Colonic mucosa (tissue), 4 donors: ENCODE data around the gene SP3. TPM values are rescaled to one million over a fixed set of nuclear protein-coding genes. Genes with fewer than 3 reads are reported as not detected.

Source experiments
- DNase-seq: peaks from one replicate; pipeline ENCODE4 v3.0.0-alpha.2; 2020
- H3K27ac ChIP-seq: fragments of 200-600 bp; one replicate; pipeline ENCODE4 v1.8.0; 2021
- H3K27me3 ChIP-seq: fragments of 200-600 bp; one replicate; pipeline ENCODE4 v1.8.0; 2021
- H3K36me3 ChIP-seq: fragments of 200-600 bp; one replicate; pipeline ENCODE4 v1.8.0; 2021
- H3K4me1 ChIP-seq: fragments of 200-600 bp; one replicate; pipeline ENCODE4 v1.8.0; 2021; ENCODE audit warnings: mild to moderate bottlenecking
- H3K4me3 ChIP-seq: fragments of 200-600 bp; one replicate; pipeline ENCODE4 v1.8.0; 2021
- H3K9ac ChIP-seq, 2 donors: one replicate each; pipeline ENCODE4 v1.7.0; 2013; ENCODE audit warnings: control low read depth in 2 of 2, low read depth in 2 of 2, low read length in 2 of 2
- H3K9me3 ChIP-seq: fragments of 200-600 bp; one replicate; pipeline ENCODE4 v1.8.0; 2021
- CTCF ChIP-seq: fragments of 200-600 bp; IDR thresholded peaks from one replicate; pipeline ENCODE4 v1.8.0; 2022; ENCODE audit warnings: antibody characterized with exemption, mild to moderate bottlenecking
- intact Hi-C: fragments of 100-400 bp; cut with DNase I; formaldehyde crosslinking; loops from one replicate; pipeline ENCODE4 v1.14.1; 2022
- total RNA-seq, 2 donors: library from RNA; stranded (reverse); fragmentation: NEBNext Ultra II Directional in 1 of 2; extraction: Animal tissue kit (Norgen Biotek cat#: 25700) in 1 of 2; gene quantifications; one replicate each; pipeline ENCODE4 v1.2.1, GENCODE V29; 2021
- donor health status: healthy.
- donor health status: DM: no; HTN: no; CAD: no.
- donor health status: DM: no; HTN: no; CAD: no.

SP3 gene
- total RNA-seq, 2 donors from 2014 or later = 77.0 to 99.0 TPM

GRCh38 chr2:174011796-174012195, 46.6 kb upstream of the SP3 start:
- H3K36me3 ChIP-seq = no peaks in the 10 kb centered on the region
- intact Hi-C loops = no loop called here
- no peak for DNase-seq
- no peaks in the 10 kb centered on the region for H3K4me1 ChIP-seq
- H3K9me3 ChIP-seq = no peaks in the 10 kb centered on the region
- no peak overlapping the region for H3K4me3 ChIP-seq
- no peak overlapping the region for H3K9ac ChIP-seq
- H3K27me3 ChIP-seq = no peaks in the 10 kb centered on the region
- TF ChIP-seq CTCF = no peak
- no peak overlapping the region for H3K27ac ChIP-seq

- Histone ChIP-seq H3K9me3 (no peaks in the 10 kb centered on the region), H3K4me3 (no peak overlapping the region), H3K27ac (no peak overlapping the region), H3K27me3 (no peaks in the 10 kb centered on the region), H3K4me1 (no peaks in the 10 kb centered on the region), H3K36me3 (no peaks in the 10 kb centered on the region), H3K9ac (no peak overlapping the region)
- intact Hi-C loops = no loop called here
- DNase-seq = no peak
- TF ChIP-seq CTCF = no peak
Observed at GRCh38 chr2:174011173-174011572, 46.0 kb upstream of the SP3 start.

- no peak overlapping the region for H3K27ac ChIP-seq
- H3K9ac ChIP-seq = no peak overlapping the region
- no peak for TF ChIP-seq CTCF
- no peak overlapping the region for H3K4me3 ChIP-seq
- intact Hi-C loops = no loop called here
- H3K4me1 ChIP-seq = no peaks in the 10 kb centered on the region
- no peak for DNase-seq
- no peaks in the 10 kb centered on the region for H3K36me3 ChIP-seq
- no peaks in the 10 kb centered on the region for H3K9me3 ChIP-seq
- no peaks in the 10 kb centered on the region for H3K27me3 ChIP-seq
Observed at GRCh38 chr2:174009488-174010223, 44.5 kb upstream of the SP3 start.

- H3K27ac ChIP-seq = no peak overlapping the region
- no peak overlapping the region for H3K4me3 ChIP-seq
- DNase-seq = no peak
- no peaks in the 10 kb centered on the region for H3K4me1 ChIP-seq
- H3K9ac ChIP-seq = no peak overlapping the region
- no peaks in the 10 kb centered on the region for H3K27me3 ChIP-seq
- intact Hi-C loops = no loop called here
- TF ChIP-seq CTCF = no peak
- H3K9me3 ChIP-seq = no peaks in the 10 kb centered on the region
- H3K36me3 ChIP-seq = no peaks in the 10 kb centered on the region
Observed at GRCh38 chr2:174008720-174009119, 43.5 kb upstream of the SP3 start.

- H3K9ac ChIP-seq = no peak overlapping the region
- no peaks in the 10 kb centered on the region for H3K27me3 ChIP-seq
- H3K27ac ChIP-seq = no peak overlapping the region
- H3K4me1 ChIP-seq = no peaks in the 10 kb centered on the region
- DNase-seq = no peak
- TF ChIP-seq CTCF = no peak
- intact Hi-C loops = no loop called here
- H3K36me3 ChIP-seq = no peaks in the 10 kb centered on the region
- no peak overlapping the region for H3K4me3 ChIP-seq
- H3K9me3 ChIP-seq = no peaks in the 10 kb centered on the region
Observed at GRCh38 chr2:174007010-174007409, 41.8 kb upstream of the SP3 start.
